Sigmoid colon (tissue), 4 donors: Measurements from ENCODE around the gene ABCA10.

Source experiments
- CTCF ChIP-seq, 4 experiments: fragments of 450-650 bp in 3 of 4; fragments of 200-600 bp in 1 of 4; IDR thresholded peaks; one replicate each; pipeline ENCODE4 v1.5.1; 2016 to 2019; ENCODE audit warnings: antibody characterized with exemption in 4 of 4, mild to moderate bottlenecking in 3 of 4, moderate library complexity in 2 of 4
- POLR2AphosphoS5 ChIP-seq, 4 donors: sonication (generic); formaldehyde crosslinking; IDR thresholded peaks; one replicate each; pipeline ENCODE4 v1.6.1; 2017; ENCODE audit warnings: antibody characterized with exemption in 4 of 4

GRCh38 chr17:69207151-69207550, 21.5 kb downstream of the ABCA10 start:
- no peak for TF ChIP-seq CTCF (IDR thresholded peaks at IDR 0.05)
- no peak for TF ChIP-seq POLR2AphosphoS5 (IDR thresholded peaks at IDR 0.05)
